ENCODE results near the gene PSTPIP1. TPM values are rescaled to one million over a fixed set of nuclear protein-coding genes. Genes with fewer than 3 reads are reported as not detected.

The PSTPIP1 gene
- total and polyA plus RNA-seq, 2 of the 8 experiments (the other 6 are each of a cell fraction or from before 2014, with no cell fraction given), result 1.6 to 1.8 TPM

- Histone ChIP-seq H3K4ac (replicated peaks; ENCODE audit: insufficient read length, low read depth, low read length) (no peak overlapping the region), H3K27ac (ENCODE audit: low read depth, low read length) (no peak overlapping the region), H3K4me1 (replicated peaks in 1 of 4; ENCODE audit: control insufficient read depth in 3 of 4, insufficient read depth in 4 of 4, low read length in 3 of 4) (no peaks in the 10 kb centered on the region), H4K5ac (ENCODE audit: insufficient read length, low read depth, low read length) (no peak overlapping the region), H3K14ac (ENCODE audit: insufficient read length) (no peak overlapping the region), H3K18ac (ENCODE audit: extremely low read depth, low read length) (no peak overlapping the region), H3K79me2 (ENCODE audit: control insufficient read depth in 1 of 2, insufficient read depth in 2 of 2, low read length in 2 of 2) (no peaks in the 10 kb centered on the region), H2AFZ (ENCODE audit: low read length) (no peak overlapping the region), H2BK15ac (ENCODE audit: low read length) (no peak overlapping the region), H3K79me1 (ENCODE audit: low read depth, low read length) (no peaks in the 10 kb centered on the region; the same call in 1 of the 2 replicates), H3K4me3 (ENCODE audit: extremely low read depth in 1 of 4, insufficient read depth in 2 of 4, low read depth in 3 of 4, low read length in 4 of 4) (no peak overlapping the region), H2BK5ac (ENCODE audit: low read depth, low read length) (no peak overlapping the region), H3K23me2 (ENCODE audit: low read depth, low read length) (no peaks in the 10 kb centered on the region), H3K27me3 (replicated peaks in 1 of 4; ENCODE audit: control insufficient read depth in 3 of 4, extremely low read depth in 1 of 4, insufficient read depth in 3 of 4, low read length in 3 of 4) (no peaks in the 10 kb centered on the region), H3K23ac (ENCODE audit: insufficient read length) (no peak overlapping the region), H2AK5ac (ENCODE audit: low read depth, low read length) (no peak overlapping the region), H4K20me1 (replicated peaks in 1 of 2; ENCODE audit: control insufficient read depth in 1 of 2, insufficient read depth in 2 of 2, low read length in 2 of 2) (peaks cover 0 to 4% of the 10 kb centered on the region in 2 experiments), H3K9ac (replicated peaks in 1 of 4; ENCODE audit: extremely low read depth in 1 of 4, low read depth in 3 of 4, low read length in 3 of 4) (no peak overlapping the region), H3K36me3 (ENCODE audit: control insufficient read depth in 2 of 4, insufficient read depth in 4 of 4, low read length in 3 of 4) (peaks cover 7 to 40% (median 19%) of the 10 kb centered on the region in 4 experiments), H2BK12ac (ENCODE audit: low read depth, low read length) (no peak overlapping the region), H2BK120ac (replicated peaks; ENCODE audit: low read depth, low read length) (no peak overlapping the region), H4K91ac (replicated peaks; ENCODE audit: insufficient read length, low read length) (no peak overlapping the region), H3K56ac (replicated peaks; ENCODE audit: insufficient read length, low read depth, low read length) (no peak overlapping the region), H2BK20ac (ENCODE audit: low read length) (no peak overlapping the region), H3K9me3 (ENCODE audit: insufficient read depth in 2 of 2, low read depth in 1 of 2, low read length in 1 of 2) (no peaks in the 10 kb centered on the region), H3K4me2 (ENCODE audit: insufficient read depth in 1 of 2, low read depth in 2 of 2, low read length in 2 of 2) (no peak overlapping the region), H4K8ac (ENCODE audit: extremely low read depth, insufficient read depth, low read length) (no peak overlapping the region)
- CTCF ChIA-PET (ENCODE audit: partially characterized antibody), result interaction anchor here (0.7 kb wide), 2 partner anchors 9 to 12 kb away, joined by 3 read pairs; no protein-coding TSS in a partner anchor
- DNase-seq (ENCODE audit: low read depth in 1 of 2, low spot score in 2 of 2), result no peak
- FAIRE-seq, result no peak
- 93% methylated on average over 1 of the region's 1 CpG; no CpG with 5 or more reads in 1 of the 2 experiments for WGBS, 2 experiments (ENCODE audit: extremely low coverage in 1 of 2, insufficient coverage in 1 of 2, insufficient read length in 1 of 2, insufficient replicate concordance in 2 of 2, low coverage in 1 of 2, low lambda C conversion rate in 2 of 2, missing lambda C conversion rate in 1 of 2)
- POLR2A ChIA-PET (ENCODE audit: partially characterized antibody), result no interaction called here
- TF ChIP-seq, protein P1, sequence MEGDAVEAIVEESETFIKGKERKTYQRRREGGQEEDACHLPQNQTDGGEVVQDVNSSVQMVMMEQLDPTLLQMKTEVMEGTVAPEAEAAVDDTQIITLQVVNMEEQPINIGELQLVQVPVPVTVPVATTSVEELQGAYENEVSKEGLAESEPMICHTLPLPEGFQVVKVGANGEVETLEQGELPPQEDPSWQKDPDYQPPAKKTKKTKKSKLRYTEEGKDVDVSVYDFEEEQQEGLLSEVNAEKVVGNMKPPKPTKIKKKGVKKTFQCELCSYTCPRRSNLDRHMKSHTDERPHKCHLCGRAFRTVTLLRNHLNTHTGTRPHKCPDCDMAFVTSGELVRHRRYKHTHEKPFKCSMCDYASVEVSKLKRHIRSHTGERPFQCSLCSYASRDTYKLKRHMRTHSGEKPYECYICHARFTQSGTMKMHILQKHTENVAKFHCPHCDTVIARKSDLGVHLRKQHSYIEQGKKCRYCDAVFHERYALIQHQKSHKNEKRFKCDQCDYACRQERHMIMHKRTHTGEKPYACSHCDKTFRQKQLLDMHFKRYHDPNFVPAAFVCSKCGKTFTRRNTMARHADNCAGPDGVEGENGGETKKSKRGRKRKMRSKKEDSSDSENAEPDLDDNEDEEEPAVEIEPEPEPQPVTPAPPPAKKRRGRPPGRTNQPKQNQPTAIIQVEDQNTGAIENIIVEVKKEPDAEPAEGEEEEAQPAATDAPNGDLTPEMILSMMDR (IDR thresholded peaks at IDR 0.05; ENCODE audit: control extremely low read depth in 1 of 3, insufficient read depth in 1 of 3, low read depth in 1 of 3, low read length in 3 of 3), result no peak
- TF ChIP-seq SIX5 (IDR thresholded peaks at IDR 0.05; ENCODE audit: low read depth, low read length), result no peak
- TF ChIP-seq POLR2AphosphoS5 (IDR thresholded peaks at IDR 0.05; ENCODE audit: low read depth, low read length), result no peak
- TF ChIP-seq CTBP2 (IDR thresholded peaks at IDR 0.05; ENCODE audit: borderline replicate concordance, insufficient read depth, insufficient read length, low read length), result no peak
- TF ChIP-seq NANOG (IDR thresholded peaks at IDR 0.05; ENCODE audit: insufficient read depth, low read depth, low read length, poor library complexity, severe bottlenecking), result no peak
- TF ChIP-seq GABPA (IDR thresholded peaks at IDR 0.05; ENCODE audit: borderline replicate concordance, insufficient read depth, low read length), result no peak
- TF ChIP-seq SP1 (IDR thresholded peaks at IDR 0.05; ENCODE audit: low read depth, low read length), result no peak
- TF ChIP-seq SUZ12 (IDR thresholded peaks at IDR 0.05; ENCODE audit: low read length), result no peak
- no peak for TF ChIP-seq RXRA (IDR thresholded peaks at IDR 0.05; ENCODE audit: insufficient read depth, low read depth, low read length)
- no peak for TF ChIP-seq TCF12 (IDR thresholded peaks at IDR 0.05; ENCODE audit: low read depth, low read length)
Observed at GRCh38 chr15:77048135-77048876, 53.4 kb downstream of the PSTPIP1 start.
